H9 (cell line): ENCODE data around the gene IL17RE. TPM values are rescaled to one million over a fixed set of nuclear protein-coding genes. Genes with fewer than 3 reads are reported as not detected.

Experiments used
- DNase-seq: peaks from one replicate; pipeline ENCODE4 v3.0.0-alpha.2; 2017
- H2AFZ ChIP-seq: one replicate; pipeline ENCODE4 v1.6.1; 2013; ENCODE audit warnings: mild to moderate bottlenecking, low read length, control low read depth, moderate library complexity
- H2AK5ac ChIP-seq: 2 replicates; pipeline ENCODE4 v1.6.1; 2013; ENCODE audit warnings: low read length, control low read depth, mixed read lengths; ENCODE audit not compliant: insufficient read length
- H2BK120ac ChIP-seq: one replicate; pipeline ENCODE4 v1.6.1; 2013; ENCODE audit warnings: low read depth, mild to moderate bottlenecking, low read length, control low read depth, inconsistent platforms; ENCODE audit not compliant: poor library complexity, severe bottlenecking
- H2BK12ac ChIP-seq: 2 replicates; pipeline ENCODE4 v1.6.1; 2013; ENCODE audit warnings: low read length, control low read depth, mixed read lengths, low read depth; ENCODE audit not compliant: insufficient read length
- H2BK15ac ChIP-seq: 2 replicates; pipeline ENCODE4 v1.6.1; 2013; ENCODE audit warnings: low read depth, low read length, control low read depth
- H2BK20ac ChIP-seq: one replicate; pipeline ENCODE4 v1.6.1; 2013; ENCODE audit warnings: low read depth, mild to moderate bottlenecking, low read length, control low read depth, inconsistent platforms; ENCODE audit not compliant: poor library complexity, severe bottlenecking
- H2BK5ac ChIP-seq: 2 replicates; pipeline ENCODE4 v1.6.1; 2013; ENCODE audit warnings: low read length, control low read depth, mixed read lengths; ENCODE audit not compliant: insufficient read length
- H3K14ac ChIP-seq: 2 replicates; pipeline ENCODE4 v1.6.1; 2013; ENCODE audit warnings: low read length, control low read depth; ENCODE audit not compliant: insufficient read depth
- H3K18ac ChIP-seq: 2 replicates; pipeline ENCODE4 v1.6.1; 2013; ENCODE audit warnings: low read depth, mild to moderate bottlenecking, mixed read lengths, low read length, control low read depth; ENCODE audit not compliant: insufficient read length
- H3K23ac ChIP-seq: 2 replicates; pipeline ENCODE4 v1.6.1; 2013; ENCODE audit warnings: low read length, control low read depth, mixed read lengths, low read depth; ENCODE audit not compliant: insufficient read length
- H3K23me2 ChIP-seq: 2 replicates; pipeline ENCODE4 v1.6.1; 2013; ENCODE audit warnings: low read depth, mild to moderate bottlenecking, mixed read lengths, low read length, control low read depth; ENCODE audit not compliant: insufficient read length, poor library complexity, severe bottlenecking
- H3K27ac ChIP-seq: 2 replicates; pipeline ENCODE4 v1.5.1; 2013; ENCODE audit warnings: low read length, control low read depth, mixed read lengths, low read depth; ENCODE audit not compliant: insufficient read length
- H3K27me3 ChIP-seq: 2 replicates; pipeline ENCODE4 v1.6.1; 2013; ENCODE audit warnings: low read length, control low read depth, inconsistent platforms; ENCODE audit not compliant: insufficient read depth
- H3K4ac ChIP-seq: 2 replicates; pipeline ENCODE4 v1.6.1; 2013; ENCODE audit warnings: low read depth, mild to moderate bottlenecking, control low read depth, inconsistent platforms, low read length, moderate library complexity
- H3K4me1 ChIP-seq: 2 replicates; pipeline ENCODE4 v1.6.1; 2013; ENCODE audit warnings: low read length, control low read depth, inconsistent platforms; ENCODE audit not compliant: insufficient read depth
- H3K4me2 ChIP-seq: 2 replicates; pipeline ENCODE4 v1.6.1; 2013; ENCODE audit warnings: low read length, control low read depth, mixed read lengths; ENCODE audit not compliant: insufficient read length, insufficient read depth
- H3K56ac ChIP-seq: 2 replicates; pipeline ENCODE4 v1.6.1; 2013; ENCODE audit warnings: low read depth, mild to moderate bottlenecking, mixed read lengths, low read length, control low read depth; ENCODE audit not compliant: insufficient read length
- H3K79me1 ChIP-seq: 2 replicates; pipeline ENCODE4 v1.6.1; 2013; ENCODE audit warnings: low read depth, mild to moderate bottlenecking, moderate library complexity, low read length, control low read depth, inconsistent platforms; ENCODE audit not compliant: insufficient read depth, poor library complexity, severe bottlenecking
- H3K79me2 ChIP-seq: 2 replicates; pipeline ENCODE4 v1.6.1; 2013; ENCODE audit warnings: low read length, control low read depth, inconsistent platforms; ENCODE audit not compliant: insufficient read depth
- H3K9ac ChIP-seq: 2 replicates; pipeline ENCODE4 v1.6.1; 2013; ENCODE audit warnings: low read length, control low read depth, mixed read lengths; ENCODE audit not compliant: insufficient read length; ENCODE audit errors: extremely low read depth
- H3K9me3 ChIP-seq: one replicate; pipeline ENCODE4 v1.6.1; 2013; ENCODE audit warnings: low read depth, low read length, inconsistent platforms; ENCODE audit not compliant: control insufficient read depth
- H3T11ph ChIP-seq: one replicate; pipeline ENCODE4 v1.6.1; 2013; ENCODE audit warnings: mild to moderate bottlenecking, low read length, control low read depth, inconsistent platforms
- H4K20me1 ChIP-seq: one replicate; pipeline ENCODE4 v1.6.1; 2013; ENCODE audit not compliant: control insufficient read depth, insufficient read length, insufficient read depth
- H4K5ac ChIP-seq: 2 replicates; pipeline ENCODE4 v1.6.1; 2013; ENCODE audit warnings: low read depth, mild to moderate bottlenecking, mixed read lengths, low read length, control low read depth; ENCODE audit not compliant: insufficient read length
- H4K8ac ChIP-seq: replicated peaks from 2 replicates; pipeline ENCODE4 v1.6.1; 2013; ENCODE audit warnings: low read length, control low read depth, mixed read lengths, low read depth; ENCODE audit not compliant: insufficient read length
- H4K91ac ChIP-seq: 2 replicates; pipeline ENCODE4 v1.6.1; 2013; ENCODE audit warnings: low read depth, mild to moderate bottlenecking, moderate library complexity, mixed read lengths, low read length, control low read depth; ENCODE audit not compliant: insufficient read length
- H3K27ac Mint-ChIP-seq, 3 experiments: 2 replicates in 2 of 3; 3 replicates in 1 of 3; pipeline ENCODE4 v1.8.0; 2020 to 2021; ENCODE audit warnings: mixed read lengths in 3 of 3, mild to moderate bottlenecking in 1 of 3, moderate library complexity in 1 of 3
- H3K27me3 Mint-ChIP-seq: 2 replicates; pipeline ENCODE4 v1.8.0; 2021; ENCODE audit warnings: low read depth, mild to moderate bottlenecking, moderate library complexity, mixed read lengths
- H3K36me3 Mint-ChIP-seq, 3 experiments: 2 replicates in 2 of 3; 3 replicates in 1 of 3; pipeline ENCODE4 v1.8.0; 2020 to 2021; ENCODE audit warnings: low read depth in 3 of 3, mixed read lengths in 3 of 3; ENCODE audit not compliant: insufficient read depth in 1 of 3
- H3K4me1 Mint-ChIP-seq, 2 experiments: 2 replicates each; pipeline ENCODE4 v1.8.0; 2020; ENCODE audit warnings: mixed read lengths in 2 of 2
- H3K4me3 Mint-ChIP-seq, 2 experiments: 2 replicates in 1 of 2; 3 replicates in 1 of 2; pipeline ENCODE4 v1.8.0; 2020 to 2021; ENCODE audit warnings: mild to moderate bottlenecking in 2 of 2, mixed read lengths in 2 of 2, moderate library complexity in 1 of 2
- H3K9me3 Mint-ChIP-seq, 2 experiments: 2 replicates in 1 of 2; 3 replicates in 1 of 2; pipeline ENCODE4 v1.8.0; 2020; ENCODE audit warnings: mild to moderate bottlenecking in 2 of 2, mixed read lengths in 2 of 2, moderate library complexity in 1 of 2
- CTCF ChIP-seq: fragments of 200-600 bp; sonication (generic); conservative IDR thresholded peaks from 3 replicates; pipeline ENCODE4 v1.8.0; 2021; ENCODE audit warnings: antibody characterized with exemption, mild to moderate bottlenecking
- WGBS: extraction: QIAGEN DNeasy Blood & Tissue Kit; methylation state at CpG from one replicate; pipeline ENCODE4 v1.1.7; 2013; ENCODE audit warnings: missing lambda C conversion rate, low lambda C conversion rate, mixed read lengths; ENCODE audit not compliant: insufficient read length; ENCODE audit errors: extremely low coverage; 5-methylcytosine and 5-hydroxymethylcytosine counted together
- total RNA-seq: library from RNA; stranded (reverse); gene quantifications from 2 replicates; pipeline ENCODE4 v1.2.1, GENCODE V29; 2021

Gene IL17RE
- total RNA-seq, 1 experiment from 2014 or later, result 2.1 TPM

- Mint-ChIP-seq H3K4me1 (peaks cover 7 to 12% of the 10 kb centered on the region in 2 experiments), H3K27ac (no peak overlapping the region), H3K9me3 (no peaks in the 10 kb centered on the region), H3K27me3 (no peaks in the 10 kb centered on the region; the same call in 1 of the 2 replicates), H3K4me3 (no peak overlapping the region), H3K36me3 (no peaks in the 10 kb centered on the region)
- H2AFZ ChIP-seq, result no peak overlapping the region
- no peak overlapping the region for H2BK15ac ChIP-seq
- no CpG with 5 or more reads among the region's 1 CpG for WGBS
- H2AK5ac ChIP-seq, result no peak overlapping the region
- no peaks in the 10 kb centered on the region for H3K9me3 ChIP-seq
- no peak overlapping the region for H3K18ac ChIP-seq
- no peak overlapping the region for H4K91ac ChIP-seq
- no peaks in the 10 kb centered on the region for H3K79me2 ChIP-seq
- H3K56ac ChIP-seq, result no peak overlapping the region
- H3K4ac ChIP-seq, result no peak overlapping the region
- H3K23me2 ChIP-seq, result no peaks in the 10 kb centered on the region
- H3K9ac ChIP-seq, result no peak overlapping the region
- H2BK20ac ChIP-seq, result no peak overlapping the region
- H3K27me3 ChIP-seq, result no peaks in the 10 kb centered on the region
- no peaks in the 10 kb centered on the region for H3K79me1 ChIP-seq
- no peak overlapping the region for H3K23ac ChIP-seq
- no peaks in the 10 kb centered on the region for H3K4me1 ChIP-seq
- no peaks in the 10 kb centered on the region for H4K20me1 ChIP-seq
- no peak overlapping the region for H4K5ac ChIP-seq
- H2BK12ac ChIP-seq, result no peak overlapping the region
- H3K27ac ChIP-seq, result no peak overlapping the region
- no peak overlapping the region for H3T11ph ChIP-seq
- DNase-seq, result no peak
- no peak overlapping the region for H4K8ac ChIP-seq
- H3K14ac ChIP-seq, result no peak overlapping the region
- H3K4me2 ChIP-seq, result no peak overlapping the region
- TF ChIP-seq CTCF, result no peak
- H2BK120ac ChIP-seq, result no peak overlapping the region
- H2BK5ac ChIP-seq, result no peak overlapping the region
Measured at GRCh38 chr3:9881441-9881840, 21.2 kb upstream of the IL17RE start.
